SK-MEL-5 (cell line): ENCODE measurements around the gene HIPK4. TPM values are rescaled to one million over a fixed set of nuclear protein-coding genes. Genes with fewer than 3 reads are reported as not detected.
"Not testable (repeated sequence)": the region's sequence is repeated elsewhere in the genome, so short reads cannot be mapped to it uniquely, and the experiment has no call there.

Source experiments
- DNase-seq: peaks from one replicate; pipeline ENCODE4 v3.0.0-alpha.2; 2016; ENCODE audit warnings: low read depth, low spot score
- in situ Hi-C: cut with HindIII; loops from 2 replicates; pipeline ENCODE4 v1.10.0; 2016; ENCODE audit warnings: low sequenced_read_pairs, high pct_unique_total_duplicates, low pct_unique_long_range_greater_than_20kb
- polyA plus RNA-seq, 2 experiments: library from polyadenylated mRNA; depleted of rRNA; stranded (reverse); fragments of >200 nt; gene quantifications; 2 replicates each; pipeline ENCODE4 v1.2.3, GENCODE V29; 2015
- total RNA-seq: library from RNA; depleted of rRNA; stranded (reverse); fragments of >200 nt; shearing (Covaris generic); gene quantifications from 2 replicates; pipeline ENCODE4 v1.2.3, GENCODE V29; 2014; rRNA removed

HIPK4 gene, protein sequence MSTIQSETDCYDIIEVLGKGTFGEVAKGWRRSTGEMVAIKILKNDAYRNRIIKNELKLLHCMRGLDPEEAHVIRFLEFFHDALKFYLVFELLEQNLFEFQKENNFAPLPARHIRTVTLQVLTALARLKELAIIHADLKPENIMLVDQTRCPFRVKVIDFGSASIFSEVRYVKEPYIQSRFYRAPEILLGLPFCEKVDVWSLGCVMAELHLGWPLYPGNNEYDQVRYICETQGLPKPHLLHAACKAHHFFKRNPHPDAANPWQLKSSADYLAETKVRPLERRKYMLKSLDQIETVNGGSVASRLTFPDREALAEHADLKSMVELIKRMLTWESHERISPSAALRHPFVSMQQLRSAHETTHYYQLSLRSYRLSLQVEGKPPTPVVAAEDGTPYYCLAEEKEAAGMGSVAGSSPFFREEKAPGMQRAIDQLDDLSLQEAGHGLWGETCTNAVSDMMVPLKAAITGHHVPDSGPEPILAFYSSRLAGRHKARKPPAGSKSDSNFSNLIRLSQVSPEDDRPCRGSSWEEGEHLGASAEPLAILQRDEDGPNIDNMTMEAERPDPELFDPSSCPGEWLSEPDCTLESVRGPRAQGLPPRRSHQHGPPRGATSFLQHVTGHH
- total RNA-seq: 0.08 TPM in 1 of 2 replicates, not detected in the other
- 0.06 and 0.50 TPM in 2 replicates for polyA plus RNA-seq (2015; cell fraction: cytosol; rRNA removed)
- polyA plus RNA-seq (2015; cell fraction: nucleus; rRNA removed): not detected in 2 replicates

- in situ Hi-C loops: no loop called here
- DNase-seq: no peak
These were observed at the start of gene HIPK4 for GRCh38 chr19:40390084-40390742. TSS of gene HIPK4 (minus strand) at chr19:40390181. CDS start at chr19:40389902, 279 bp downstream.

DNA sequence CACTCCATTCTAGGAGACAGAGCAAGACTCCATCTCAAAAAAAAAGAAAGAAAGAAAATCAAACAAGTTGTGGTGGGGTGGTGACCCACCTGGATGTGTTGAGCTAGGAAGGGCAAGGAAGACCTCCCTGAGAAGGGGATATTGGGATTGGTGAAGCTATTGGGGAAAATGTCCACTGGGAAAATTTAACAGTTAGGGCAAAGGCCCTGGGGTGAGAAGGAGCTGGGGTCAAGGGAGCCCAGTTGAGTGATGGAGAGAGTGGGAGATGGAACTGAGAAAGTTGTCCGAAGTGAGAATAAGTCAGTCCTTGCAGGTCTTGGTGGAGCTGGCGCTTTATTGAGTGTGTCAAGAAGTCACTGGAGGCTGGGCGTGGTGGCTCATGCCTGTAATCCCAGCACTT lies 48.3 kb upstream of the HIPK4 start:
- no peak for DNase-seq
- in situ Hi-C loops: no loop called here

GRCh38 chr19:40433391-40434216 lies 43.6 kb upstream of the HIPK4 start:
- peak; percentile 88 for DNase-seq
- in situ Hi-C loops: no loop called here

DNA sequence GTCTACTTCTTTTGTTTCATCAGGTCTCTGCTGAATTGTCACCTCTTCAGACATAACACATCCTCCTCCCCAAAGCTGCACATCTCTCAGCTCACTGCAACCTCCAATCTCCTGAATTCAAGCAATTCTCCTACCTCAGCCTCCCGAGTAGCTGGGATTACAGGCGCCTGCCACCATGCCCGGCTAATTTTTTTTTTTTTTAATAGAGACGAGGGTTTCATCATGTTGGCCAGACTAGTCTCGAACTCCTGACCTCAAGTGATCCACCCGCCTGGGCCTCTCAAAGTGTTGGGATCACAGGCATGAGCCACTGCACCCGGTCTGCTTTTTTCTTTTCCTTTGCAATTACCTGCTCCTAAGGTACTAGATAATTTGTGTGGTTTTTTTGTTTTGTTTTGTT lies 42.8 kb upstream of the HIPK4 start:
- in situ Hi-C loops, DNase-seq: not testable (repeated sequence)

DNA sequence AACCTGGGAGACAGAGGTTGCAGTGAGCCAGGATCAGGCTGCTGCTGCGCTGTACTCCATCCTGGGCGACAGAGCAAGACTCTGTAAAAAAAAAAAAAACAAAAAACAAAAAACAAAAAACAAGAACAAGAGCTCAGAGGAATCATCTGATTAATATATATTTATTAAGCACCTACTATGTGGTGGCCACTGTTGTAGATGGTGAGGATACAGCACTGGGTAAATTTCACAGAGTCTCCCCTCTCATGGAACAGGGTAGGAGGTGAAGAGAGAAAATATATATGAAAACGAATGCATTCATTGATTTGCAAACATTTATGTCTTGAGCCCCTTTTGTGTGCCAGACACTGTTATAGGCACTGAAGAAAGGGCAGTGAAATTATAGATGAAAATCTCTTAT lies 41.7 kb upstream of the HIPK4 start:
- in situ Hi-C loops: no loop called here
- DNase-seq: no peak

- in situ Hi-C loops, DNase-seq: not testable (repeated sequence)
These were observed 40.3 kb upstream of the HIPK4 start for GRCh38 chr19:40430242-40430641.

DNA sequence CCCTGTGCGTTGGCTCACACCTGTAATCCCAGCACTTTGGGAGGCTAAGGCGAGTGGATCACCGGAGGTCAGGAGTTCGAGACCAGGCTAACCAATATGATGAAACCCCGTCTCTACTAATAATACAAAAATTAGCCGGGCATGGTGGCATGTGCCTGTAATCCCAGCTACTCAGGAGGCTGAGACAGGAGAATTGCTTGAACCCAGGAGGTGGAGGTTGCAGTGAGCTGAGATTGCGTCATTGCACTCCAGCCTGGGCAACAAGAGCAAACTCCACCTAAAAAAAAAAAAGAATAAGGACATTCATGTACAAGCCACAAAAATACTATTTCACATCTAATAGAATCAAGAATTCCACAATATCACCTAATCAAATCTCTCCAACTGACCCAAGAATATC lies 38.2 kb upstream of the HIPK4 start:
- in situ Hi-C loops, DNase-seq: not testable (repeated sequence)

GRCh38 chr19:40425450-40426287 lies 35.7 kb upstream of the HIPK4 start, which contains the start of gene SERTAD1:
TSS of gene SERTAD1 (minus strand) at chr19:40425992. CDS start at chr19:40423546, 2,446 bp downstream.
- in situ Hi-C loops: no loop called here
- DNase-seq: peak; percentile 99

GRCh38 chr19:40424637-40425449 lies 34.9 kb upstream of the HIPK4 start:
- in situ Hi-C loops: no loop called here
- peak; percentile 46 for DNase-seq

GRCh38 chr19:40423938-40424337 lies 34.0 kb upstream of the HIPK4 start:
- in situ Hi-C loops: no loop called here
- no peak for DNase-seq

GRCh38 chr19:40422748-40423566 lies 33.0 kb upstream of the HIPK4 start:
- in situ Hi-C loops: no loop called here
- DNase-seq: no peak

GRCh38 chr19:40421993-40422747 lies 32.2 kb upstream of the HIPK4 start:
- in situ Hi-C loops: no loop called here

DNA sequence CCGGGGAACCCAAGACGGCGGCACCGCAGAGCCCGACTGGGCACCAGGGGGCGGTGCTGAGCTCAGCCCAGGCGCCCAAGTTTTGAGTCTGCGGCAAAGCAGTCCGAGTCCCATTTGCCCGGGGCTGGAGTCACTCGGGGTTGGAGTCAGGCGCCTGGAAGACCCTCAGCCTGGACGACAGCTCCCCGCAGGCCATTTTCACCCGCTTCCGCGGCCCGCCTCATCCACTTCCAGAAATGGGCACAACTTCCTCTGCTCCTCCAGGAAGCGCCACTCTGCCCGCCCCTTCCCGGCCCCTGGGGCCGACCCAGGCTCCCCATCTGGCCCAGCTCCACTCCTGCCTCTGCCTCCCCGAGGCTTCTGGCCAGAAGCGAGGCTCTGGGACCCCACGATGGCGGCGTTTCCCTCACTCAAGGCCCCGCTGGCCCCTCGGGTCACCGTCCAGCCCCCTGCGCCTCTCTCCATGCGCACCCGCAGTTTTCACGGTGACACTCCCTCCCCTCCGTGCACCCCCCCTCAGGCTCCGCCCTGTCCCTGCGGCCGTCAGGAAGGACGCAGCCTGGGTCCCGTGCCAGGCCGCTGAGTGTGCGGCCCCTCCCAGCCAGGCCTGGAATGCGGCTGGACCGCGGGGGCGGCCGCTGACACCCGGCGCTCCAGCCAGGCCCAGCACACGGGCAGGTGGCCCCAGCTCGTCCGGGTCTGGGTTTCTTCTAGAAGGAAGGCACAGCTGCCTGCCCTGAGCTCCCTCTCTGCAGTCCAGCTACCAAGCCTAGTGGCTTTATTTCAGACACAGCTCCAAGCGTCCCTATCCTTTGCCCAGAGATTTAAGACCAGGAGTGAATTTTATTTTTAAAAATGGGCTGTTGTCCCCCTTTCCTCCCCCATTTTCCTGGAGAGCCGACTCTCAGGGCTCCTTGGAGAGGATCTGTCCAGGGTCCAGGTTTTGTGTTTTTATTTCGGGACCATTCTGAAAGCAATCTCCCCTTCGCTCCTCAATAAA lies 31.1 kb upstream of the HIPK4 start:
- peak; percentile 85 for DNase-seq
- in situ Hi-C loops: no loop called here

More at GRCh38 chr19:40421993-40422747, 32.2 kb upstream of the HIPK4 start:
- DNase-seq: no peak
